ENCODE data around the gene MLST8.

- no peak for TF ChIP-seq RAD21 (IDR thresholded peaks at IDR 0.05)
- no peak for TF ChIP-seq ATF3 (IDR thresholded peaks at IDR 0.05)
- no peak for TF ChIP-seq CTCF (IDR thresholded peaks at IDR 0.05; ENCODE audit: low read depth, low read length, missing input control)
- no peak for TF ChIP-seq TAF1 (conservative IDR thresholded peaks at IDR 0.05)
- no peak for TF ChIP-seq SP1 (IDR thresholded peaks at IDR 0.05)
- TF ChIP-seq RXRA (IDR thresholded peaks at IDR 0.05): no peak
- TF ChIP-seq MAX (IDR thresholded peaks at IDR 0.05): no peak
- no peak for TF ChIP-seq YY1 (IDR thresholded peaks at IDR 0.05)
- no peak for TF ChIP-seq REST (IDR thresholded peaks at IDR 0.05)
- TF ChIP-seq GABPA (IDR thresholded peaks at IDR 0.05 in 1 of 2, conservative IDR thresholded peaks at IDR 0.05 in 1 of 2): no peak
These were observed 5.6 kb upstream of the MLST8 start for GRCh38 chr16:2199621-2200139.

All from liver (tissue), 3 donors.